Uterus (tissue), 2 donors: ENCODE data around the gene GPR42.

Experiments
- CTCF ChIP-seq, 4 experiments: fragments of 200-600 bp in 2 of 4; fragments of 450-650 bp in 2 of 4; sonication (generic) in 2 of 4; IDR thresholded peaks; one replicate each; pipeline ENCODE4 v1.5.1; 2016 to 2019; ENCODE audit warnings: antibody characterized with exemption in 4 of 4, mild to moderate bottlenecking in 2 of 4, moderate library complexity in 1 of 4
- POLR2A ChIP-seq, 2 donors: fragments of 450-650 bp; IDR thresholded peaks; one replicate each; pipeline ENCODE4 v1.6.1; 2016; ENCODE audit warnings: antibody characterized with exemption in 2 of 2, mild to moderate bottlenecking in 1 of 2, moderate library complexity in 1 of 2

- TF ChIP-seq CTCF (IDR thresholded peaks at IDR 0.05) (no peak), POLR2A (IDR thresholded peaks at IDR 0.05) (no peak)
These were observed 1.3 kb upstream of the GPR42 start for GRCh38 chr19:35369522-35369921.
